ENCODE results near the gene CARD10. TPM values are rescaled to one million over a fixed set of nuclear protein-coding genes. Genes with fewer than 3 reads are reported as not detected.

CARD10 gene
- total and polyA plus RNA-seq, 2 of the 8 experiments (the other 6 are each of a cell fraction or from before 2014, with no cell fraction given) = 13.5 to 14.4 TPM

DNA sequence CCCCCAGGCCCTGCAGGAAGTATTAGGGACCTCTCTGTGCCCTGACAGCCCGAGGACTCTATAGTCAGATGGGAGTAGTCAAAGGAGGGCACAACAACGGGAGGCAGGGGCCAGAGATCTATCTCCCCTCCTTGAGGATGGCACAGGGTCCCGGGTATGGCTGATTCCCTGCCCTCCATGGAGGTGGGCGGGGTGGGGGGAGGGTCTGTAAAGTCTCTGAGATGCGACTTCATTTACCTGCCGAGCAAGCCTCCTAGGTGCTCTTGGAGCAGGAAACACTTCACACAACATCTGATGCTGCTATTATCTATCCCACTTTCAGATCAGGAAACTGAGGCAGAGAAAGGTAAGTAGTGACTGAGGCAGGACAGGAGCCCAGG is 40.3 kb upstream of the CARD10 start:
- no peak overlapping the region for H3K9ac ChIP-seq (replicated peaks in 1 of 4; ENCODE audit: extremely low read depth in 1 of 4, low read depth in 3 of 4, low read length in 3 of 4)
- H3K4ac ChIP-seq (replicated peaks; ENCODE audit: insufficient read length, low read depth, low read length) = no peak overlapping the region
- H3K36me3 ChIP-seq (ENCODE audit: control insufficient read depth in 2 of 4, insufficient read depth in 4 of 4, low read length in 3 of 4) = no peaks in the 10 kb centered on the region
- H4K5ac ChIP-seq (ENCODE audit: insufficient read length, low read depth, low read length) = no peak overlapping the region
- peaks cover 20% of the 10 kb centered on the region for H3K23me2 ChIP-seq (ENCODE audit: low read depth, low read length)
- H2AK5ac ChIP-seq (ENCODE audit: low read depth, low read length) = no peak overlapping the region
- no peak overlapping the region for H4K8ac ChIP-seq (ENCODE audit: extremely low read depth, insufficient read depth, low read length)
- peaks cover 6 to 28% (median 16%) of the 10 kb centered on the region in 4 experiments; a peak in 6 of 7 replicates for H3K27me3 ChIP-seq (replicated peaks in 1 of 4; ENCODE audit: control insufficient read depth in 3 of 4, extremely low read depth in 1 of 4, insufficient read depth in 3 of 4, low read length in 3 of 4)
- H3K79me1 ChIP-seq (ENCODE audit: low read depth, low read length) = no peaks in the 10 kb centered on the region
- CTCF ChIA-PET (ENCODE audit: partially characterized antibody) = interaction anchor here (39.4 kb wide), 1 partner anchor 14 kb away, joined by 1347 read pairs; no protein-coding TSS in a partner anchor
- no peaks in the 10 kb centered on the region for H4K20me1 ChIP-seq (replicated peaks in 1 of 2; ENCODE audit: control insufficient read depth in 1 of 2, insufficient read depth in 2 of 2, low read length in 2 of 2)
- peaks cover 11 to 53% (median 22%) of the 10 kb centered on the region in 4 experiments for H3K4me1 ChIP-seq (replicated peaks in 1 of 4; ENCODE audit: control insufficient read depth in 3 of 4, insufficient read depth in 4 of 4, low read length in 3 of 4)
- no peak overlapping the region for H2BK20ac ChIP-seq (ENCODE audit: low read length)
- WGBS, 2 experiments (ENCODE audit: extremely low coverage in 1 of 2, insufficient coverage in 1 of 2, insufficient read length in 1 of 2, insufficient replicate concordance in 2 of 2, low coverage in 1 of 2, low lambda C conversion rate in 2 of 2, missing lambda C conversion rate in 1 of 2) = 34% methylated on average over 6 of the region's 6 CpGs; no CpG with 5 or more reads in 1 of the 2 experiments
- H2AFZ ChIP-seq (ENCODE audit: low read length) = no peak overlapping the region
- no peak for DNase-seq (ENCODE audit: low read depth in 1 of 2, low spot score in 2 of 2)
- peak overlapping the region; percentile 20 to 71 (median 31); a peak in 4 of 8 replicates for H3K4me3 ChIP-seq (ENCODE audit: extremely low read depth in 1 of 4, insufficient read depth in 2 of 4, low read depth in 3 of 4, low read length in 4 of 4)
- H3K27ac ChIP-seq (ENCODE audit: low read depth, low read length) = no peak overlapping the region
- H3K56ac ChIP-seq (replicated peaks; ENCODE audit: insufficient read length, low read depth, low read length) = no peak overlapping the region
- TF ChIP-seq TAF1 (IDR thresholded peaks at IDR 0.05; ENCODE audit: low read depth, low read length) (no peak), MAFK (IDR thresholded peaks at IDR 0.05; ENCODE audit: low read depth, low read length) (no peak), ZNF274 (IDR thresholded peaks at IDR 0.05; ENCODE audit: borderline replicate concordance, extremely low read depth, low read length) (no peak), RNF2 (IDR thresholded peaks at IDR 0.05; ENCODE audit: borderline replicate concordance, low read depth, low read length, missing control alignments, poor library complexity, severe bottlenecking) (no peak), SP4 (IDR thresholded peaks at IDR 0.05; ENCODE audit: low read length) (no peak)
- TF ChIP-seq, protein P1, sequence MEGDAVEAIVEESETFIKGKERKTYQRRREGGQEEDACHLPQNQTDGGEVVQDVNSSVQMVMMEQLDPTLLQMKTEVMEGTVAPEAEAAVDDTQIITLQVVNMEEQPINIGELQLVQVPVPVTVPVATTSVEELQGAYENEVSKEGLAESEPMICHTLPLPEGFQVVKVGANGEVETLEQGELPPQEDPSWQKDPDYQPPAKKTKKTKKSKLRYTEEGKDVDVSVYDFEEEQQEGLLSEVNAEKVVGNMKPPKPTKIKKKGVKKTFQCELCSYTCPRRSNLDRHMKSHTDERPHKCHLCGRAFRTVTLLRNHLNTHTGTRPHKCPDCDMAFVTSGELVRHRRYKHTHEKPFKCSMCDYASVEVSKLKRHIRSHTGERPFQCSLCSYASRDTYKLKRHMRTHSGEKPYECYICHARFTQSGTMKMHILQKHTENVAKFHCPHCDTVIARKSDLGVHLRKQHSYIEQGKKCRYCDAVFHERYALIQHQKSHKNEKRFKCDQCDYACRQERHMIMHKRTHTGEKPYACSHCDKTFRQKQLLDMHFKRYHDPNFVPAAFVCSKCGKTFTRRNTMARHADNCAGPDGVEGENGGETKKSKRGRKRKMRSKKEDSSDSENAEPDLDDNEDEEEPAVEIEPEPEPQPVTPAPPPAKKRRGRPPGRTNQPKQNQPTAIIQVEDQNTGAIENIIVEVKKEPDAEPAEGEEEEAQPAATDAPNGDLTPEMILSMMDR (IDR thresholded peaks at IDR 0.05; ENCODE audit: control extremely low read depth in 1 of 3, insufficient read depth in 1 of 3, low read depth in 1 of 3, low read length in 3 of 3) = no peak
- TF ChIP-seq, protein P2, sequence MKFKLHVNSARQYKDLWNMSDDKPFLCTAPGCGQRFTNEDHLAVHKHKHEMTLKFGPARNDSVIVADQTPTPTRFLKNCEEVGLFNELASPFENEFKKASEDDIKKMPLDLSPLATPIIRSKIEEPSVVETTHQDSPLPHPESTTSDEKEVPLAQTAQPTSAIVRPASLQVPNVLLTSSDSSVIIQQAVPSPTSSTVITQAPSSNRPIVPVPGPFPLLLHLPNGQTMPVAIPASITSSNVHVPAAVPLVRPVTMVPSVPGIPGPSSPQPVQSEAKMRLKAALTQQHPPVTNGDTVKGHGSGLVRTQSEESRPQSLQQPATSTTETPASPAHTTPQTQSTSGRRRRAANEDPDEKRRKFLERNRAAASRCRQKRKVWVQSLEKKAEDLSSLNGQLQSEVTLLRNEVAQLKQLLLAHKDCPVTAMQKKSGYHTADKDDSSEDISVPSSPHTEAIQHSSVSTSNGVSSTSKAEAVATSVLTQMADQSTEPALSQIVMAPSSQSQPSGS (IDR thresholded peaks at IDR 0.05; ENCODE audit: low read length) = no peak
- H2BK12ac ChIP-seq (ENCODE audit: low read depth, low read length) = 0 out of 2 replicates have a peak overlapping the region, but pooled peaks have one; percentile 3
- H2BK120ac ChIP-seq (replicated peaks; ENCODE audit: low read depth, low read length) = no peak overlapping the region
- H2BK5ac ChIP-seq (ENCODE audit: low read depth, low read length) = no peak overlapping the region
- H3K79me2 ChIP-seq (ENCODE audit: control insufficient read depth in 1 of 2, insufficient read depth in 2 of 2, low read length in 2 of 2) = no peaks in the 10 kb centered on the region
- H4K91ac ChIP-seq (replicated peaks; ENCODE audit: insufficient read length, low read length) = no peak overlapping the region
- H2BK15ac ChIP-seq (ENCODE audit: low read length) = no peak overlapping the region
- H3K18ac ChIP-seq (ENCODE audit: extremely low read depth, low read length) = no peak overlapping the region
- peak overlapping the region; percentile 69 to 78 for H3K4me2 ChIP-seq (ENCODE audit: insufficient read depth in 1 of 2, low read depth in 2 of 2, low read length in 2 of 2)
- no peak overlapping the region for H3K14ac ChIP-seq (ENCODE audit: insufficient read length)
- POLR2A ChIA-PET (ENCODE audit: partially characterized antibody) = interaction anchor here (3.4 to 12.2 kb wide), 2 partner anchors 12 to 13 kb away, joined by 23 to 198 read pairs; no protein-coding TSS in a partner anchor
- no peak overlapping the region for H3K23ac ChIP-seq (ENCODE audit: insufficient read length)
- H3K9me3 ChIP-seq (ENCODE audit: insufficient read depth in 2 of 2, low read depth in 1 of 2, low read length in 1 of 2) = no peaks in the 10 kb centered on the region
- FAIRE-seq = no peak
